ENCODE data around the gene VWA3B.

GRCh38 chr2:98329549-98329948 is 242.6 kb downstream of the VWA3B start:
- no peak for TF ChIP-seq CTCF (IDR thresholded peaks at IDR 0.05)
- TF ChIP-seq EP300 (IDR thresholded peaks at IDR 0.05): no peak
- TF ChIP-seq POLR2A (IDR thresholded peaks at IDR 0.05): no peak
